ENCODE data around the gene APH1B. TPM values are rescaled to one million over a fixed set of nuclear protein-coding genes. Genes with fewer than 3 reads are reported as not detected.

APH1B gene
- total and polyA plus RNA-seq, 2 of the 4 experiments (the other 2 are of a cell fraction), result 7.0 to 7.7 TPM

DNA sequence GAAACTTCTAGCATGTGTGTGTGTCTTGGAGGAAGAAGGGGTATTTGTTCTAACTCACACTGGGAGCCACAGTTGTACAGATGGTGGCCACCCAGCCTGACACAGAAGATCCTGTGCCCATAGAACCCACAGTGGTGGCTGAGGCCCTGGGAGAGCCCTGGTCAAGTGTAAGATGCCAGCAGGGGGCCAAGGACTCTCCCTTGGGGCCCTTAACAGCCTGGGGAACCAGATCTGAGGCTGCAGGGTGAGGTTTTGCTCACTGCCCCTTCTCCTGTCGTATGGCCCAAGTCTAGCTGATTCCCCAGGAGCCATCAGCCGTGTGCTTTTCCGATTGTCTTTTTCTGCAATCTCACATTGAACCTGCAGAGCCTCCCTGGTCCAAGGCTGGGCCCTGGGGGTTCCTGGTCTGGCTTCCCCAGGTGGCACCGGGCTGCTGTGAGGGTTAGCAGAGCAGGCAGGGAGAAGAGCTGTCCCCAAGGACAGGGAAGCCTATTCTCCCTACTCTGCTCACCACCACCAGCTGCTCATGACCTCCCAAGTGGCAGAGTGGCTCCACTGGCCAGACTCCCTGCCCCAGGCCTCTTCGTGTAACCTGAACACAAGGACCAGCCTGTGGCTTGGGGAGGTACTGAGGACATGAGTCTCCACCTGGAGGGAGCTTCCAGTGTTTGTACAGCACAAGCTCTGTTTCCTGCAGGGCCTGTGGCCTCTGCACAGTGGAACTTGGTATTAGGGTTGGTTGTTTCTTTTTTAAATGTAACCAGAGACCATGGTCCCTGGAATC lies 52.4 kb downstream of the APH1B start:
- no peak overlapping the region for H3K9ac ChIP-seq (ENCODE audit: low read depth, low read length)
- H4K5ac ChIP-seq (ENCODE audit: low read depth, low read length), result no peak overlapping the region
- POLR2A ChIA-PET (ENCODE audit: unreplicated experiment), result no interaction called here
- no peaks in the 10 kb centered on the region for H3K27me3 ChIP-seq (ENCODE audit: control insufficient read depth, insufficient read depth, low read length)
- peaks cover 12% of the 10 kb centered on the region; the same call in 1 of the 2 replicates for H3K9me1 ChIP-seq (ENCODE audit: insufficient read depth, low read length)
- no peaks in the 10 kb centered on the region for H3K9me3 ChIP-seq (ENCODE audit: control insufficient read depth, insufficient read depth, low read length)
- no peaks in the 10 kb centered on the region for H3K79me1 ChIP-seq (ENCODE audit: low read depth in 1 of 2, low read length in 2 of 2)
- H2AK5ac ChIP-seq (ENCODE audit: low read depth, low read length), result peak overlapping the region; percentile 85; the same call in 1 of the 2 replicates
- no peak overlapping the region for H3K56ac ChIP-seq (ENCODE audit: extremely low read depth, insufficient read depth, low read length)
- peak overlapping the region; percentile 8 for H2AFZ ChIP-seq (replicated peaks; ENCODE audit: low read length, poor library complexity)
- 0 out of 2 replicates have a peak overlapping the region, but pooled peaks have one; percentile 11 for H3K4ac ChIP-seq (ENCODE audit: low read depth, low read length)
- H2BK15ac ChIP-seq (ENCODE audit: low read depth, low read length), result no peak overlapping the region
- H3K14ac ChIP-seq (replicated peaks; ENCODE audit: low read depth, low read length), result 0 out of 2 replicates have a peak overlapping the region, but pooled peaks have one; percentile 58
- BruUV-seq (replicated peaks), result no TSS peak
- no peak overlapping the region for H3K23ac ChIP-seq (ENCODE audit: low read depth, low read length)
- WGBS, 2 experiments (ENCODE audit: extremely low coverage in 2 of 2, insufficient read length in 1 of 2), result 100% methylated on average over 1 of the region's 5 CpGs; no CpG with 5 or more reads in 1 of the 2 experiments
- in situ Hi-C loops (cut with MboI; ENCODE audit: low sequenced_read_pairs) (no loop called here), dilution Hi-C loops (cut with HindIII; ENCODE audit: low sequenced_read_pairs, unreplicated experiment) (no loop called here), intact Hi-C loops (cut with micrococcal nuclease) (no loop called here)
- no peak overlapping the region for H3K4me3 ChIP-seq (ENCODE audit: insufficient read depth, low read depth, low read length)
- DNase-seq (peak; percentile 28), ATAC-seq (ENCODE audit: low read depth) (peak; percentile 48)
- no peak overlapping the region for H2AK9ac ChIP-seq (replicated peaks; ENCODE audit: low read depth, low read length, poor library complexity)
- CTCF ChIA-PET, result interaction anchor here (0.6 kb wide), 1 partner anchor 254 kb away, joined by 6 read pairs; no protein-coding TSS in a partner anchor
- no peaks in the 10 kb centered on the region for H4K20me1 ChIP-seq (ENCODE audit: insufficient read depth, low read length)
- H2BK120ac ChIP-seq (ENCODE audit: low read depth, low read length), result no peak overlapping the region
- no peak overlapping the region for H3K4me2 ChIP-seq (ENCODE audit: low read depth, low read length)
- H4K8ac ChIP-seq (ENCODE audit: low read depth in 2 of 2, low read length in 2 of 2), result no peak overlapping the region; a peak in 1 of 4 replicates
- H4K91ac ChIP-seq (ENCODE audit: insufficient read depth, low read depth, low read length), result no peak overlapping the region
- H2BK20ac ChIP-seq (ENCODE audit: low read depth, low read length), result no peak overlapping the region
- peaks cover 16% of the 10 kb centered on the region for H3K4me1 ChIP-seq (ENCODE audit: control insufficient read depth, insufficient read depth, low read length)
- no peak overlapping the region for H3K27ac ChIP-seq (ENCODE audit: insufficient read depth, low read length)
- no peak overlapping the region for H3K18ac ChIP-seq (ENCODE audit: low read depth, low read length)
- H2BK5ac ChIP-seq (ENCODE audit: low read depth, low read length, poor library complexity, severe bottlenecking), result no peak overlapping the region
- no peaks in the 10 kb centered on the region for H3K36me3 ChIP-seq (ENCODE audit: control insufficient read depth, insufficient read depth, low read length)
- TF ChIP-seq NFE2L2 (IDR thresholded peaks at IDR 0.05; ENCODE audit: low read depth, low read length), result no peak
- TF ChIP-seq RAD21 (IDR thresholded peaks at IDR 0.05; ENCODE audit: low read length), result no peak
- TF ChIP-seq FOS (IDR thresholded peaks at IDR 0.05; ENCODE audit: low read depth, low read length), result no peak
- TF ChIP-seq ELK1 (IDR thresholded peaks at IDR 0.05; ENCODE audit: borderline replicate concordance, low read depth, low read length), result no peak
- no peak for TF ChIP-seq SMC3 (IDR thresholded peaks at IDR 0.05; ENCODE audit: low read depth, low read length)
- no peak for TF ChIP-seq RFX5 (IDR thresholded peaks at IDR 0.05; ENCODE audit: low read depth, low read length)
- TF ChIP-seq, protein P1, sequence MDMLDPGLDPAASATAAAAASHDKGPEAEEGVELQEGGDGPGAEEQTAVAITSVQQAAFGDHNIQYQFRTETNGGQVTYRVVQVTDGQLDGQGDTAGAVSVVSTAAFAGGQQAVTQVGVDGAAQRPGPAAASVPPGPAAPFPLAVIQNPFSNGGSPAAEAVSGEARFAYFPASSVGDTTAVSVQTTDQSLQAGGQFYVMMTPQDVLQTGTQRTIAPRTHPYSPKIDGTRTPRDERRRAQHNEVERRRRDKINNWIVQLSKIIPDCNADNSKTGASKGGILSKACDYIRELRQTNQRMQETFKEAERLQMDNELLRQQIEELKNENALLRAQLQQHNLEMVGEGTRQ (IDR thresholded peaks at IDR 0.05; ENCODE audit: low read depth, low read length), result no peak
- no peak for TF ChIP-seq CHD1 (IDR thresholded peaks at IDR 0.05; ENCODE audit: low read depth, low read length)
- no peak for TF ChIP-seq BHLHE40 (IDR thresholded peaks at IDR 0.05; ENCODE audit: low read depth, low read length)
- TF ChIP-seq MAFK (IDR thresholded peaks at IDR 0.05; ENCODE audit: low read depth, low read length), result no peak
- no peak for TF ChIP-seq MAZ (IDR thresholded peaks at IDR 0.05; ENCODE audit: borderline replicate concordance, low read depth, low read length)
- TF ChIP-seq CTCF (conservative IDR thresholded peaks at IDR 0.05; ENCODE audit: low read depth, low read length), result no peak
- TF ChIP-seq POLR2A (IDR thresholded peaks at IDR 0.05; ENCODE audit: low read depth, low read length), result no peak
- no peak for TF ChIP-seq CEBPB (IDR thresholded peaks at IDR 0.05; ENCODE audit: low read depth, low read length)
- TF ChIP-seq RCOR1 (IDR thresholded peaks at IDR 0.05; ENCODE audit: insufficient replicate concordance, low read length), result no peak

Data from IMR-90 (cell line).